C4-2B (cell line): ENCODE results near the gene ICA1.

Source experiments
- ZFX ChIP-seq: fragments of 450-650 bp; IDR thresholded peaks from 2 replicates; pipeline ENCODE4 v1.6.1; 2017
- TF ChIP-seq, protein P1 (sequence below): fragments of 450-650 bp; conservative IDR thresholded peaks from 2 replicates; pipeline ENCODE4 v1.5.1; 2017; ENCODE audit warnings: mild to moderate bottlenecking

DNA sequence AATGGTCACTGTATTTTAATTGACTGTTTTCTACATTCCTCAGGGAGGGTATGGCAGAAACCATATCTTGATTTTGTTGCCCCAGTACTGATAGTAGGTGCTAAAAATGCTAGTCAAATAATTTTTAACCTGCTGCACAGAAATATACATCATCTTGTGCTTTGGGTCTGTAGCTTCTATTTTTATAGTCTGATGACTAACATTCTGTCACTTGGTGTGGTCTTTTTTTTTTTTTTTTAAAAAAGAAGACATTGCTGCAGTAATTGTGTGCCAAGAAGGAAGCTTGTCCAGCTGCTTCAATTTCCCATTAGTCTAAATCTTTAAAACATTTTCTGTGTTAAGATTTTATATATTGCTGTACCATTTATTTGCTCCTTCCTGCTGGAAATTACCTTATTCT, 83.6 kb downstream of the ICA1 start:
- TF ChIP-seq, protein P1, sequence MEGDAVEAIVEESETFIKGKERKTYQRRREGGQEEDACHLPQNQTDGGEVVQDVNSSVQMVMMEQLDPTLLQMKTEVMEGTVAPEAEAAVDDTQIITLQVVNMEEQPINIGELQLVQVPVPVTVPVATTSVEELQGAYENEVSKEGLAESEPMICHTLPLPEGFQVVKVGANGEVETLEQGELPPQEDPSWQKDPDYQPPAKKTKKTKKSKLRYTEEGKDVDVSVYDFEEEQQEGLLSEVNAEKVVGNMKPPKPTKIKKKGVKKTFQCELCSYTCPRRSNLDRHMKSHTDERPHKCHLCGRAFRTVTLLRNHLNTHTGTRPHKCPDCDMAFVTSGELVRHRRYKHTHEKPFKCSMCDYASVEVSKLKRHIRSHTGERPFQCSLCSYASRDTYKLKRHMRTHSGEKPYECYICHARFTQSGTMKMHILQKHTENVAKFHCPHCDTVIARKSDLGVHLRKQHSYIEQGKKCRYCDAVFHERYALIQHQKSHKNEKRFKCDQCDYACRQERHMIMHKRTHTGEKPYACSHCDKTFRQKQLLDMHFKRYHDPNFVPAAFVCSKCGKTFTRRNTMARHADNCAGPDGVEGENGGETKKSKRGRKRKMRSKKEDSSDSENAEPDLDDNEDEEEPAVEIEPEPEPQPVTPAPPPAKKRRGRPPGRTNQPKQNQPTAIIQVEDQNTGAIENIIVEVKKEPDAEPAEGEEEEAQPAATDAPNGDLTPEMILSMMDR: no peak
- TF ChIP-seq ZFX: no peak
